Anterior cingulate cortex (tissue), 58 donors: Measurements from ENCODE around the gene KANSL3.
"Not testable (repeated sequence)": the region's sequence is repeated elsewhere in the genome, so short reads cannot be mapped to it uniquely, and the experiment has no call there.

Experiments used
- DNase-seq, 58 donors: peaks; one replicate each; lab custom pipeline; 2025; lab: John Stamatoyannopoulos, UW

Gene KANSL3

DNA sequence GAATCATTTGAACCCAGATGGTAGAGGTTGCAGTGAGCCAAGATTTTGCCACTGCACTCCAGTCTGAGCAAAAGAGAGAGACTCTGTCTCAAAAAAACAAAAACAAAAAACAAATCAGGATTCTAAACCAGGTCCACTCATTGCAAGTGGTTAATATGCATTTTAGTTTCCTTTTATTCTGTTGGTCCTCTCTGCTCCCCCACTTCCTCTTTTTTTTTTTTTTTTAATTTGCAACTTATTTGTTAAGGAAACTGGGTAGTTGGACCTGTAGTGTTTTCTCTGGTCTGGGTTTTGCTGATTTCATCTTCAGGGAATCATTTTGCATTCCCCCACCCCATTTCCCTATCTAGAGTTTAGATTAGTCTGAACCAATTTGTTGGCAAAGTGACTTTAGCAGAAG lies 18.4 kb upstream of the KANSL3 start:
- DNase-seq, result no peak

DNA sequence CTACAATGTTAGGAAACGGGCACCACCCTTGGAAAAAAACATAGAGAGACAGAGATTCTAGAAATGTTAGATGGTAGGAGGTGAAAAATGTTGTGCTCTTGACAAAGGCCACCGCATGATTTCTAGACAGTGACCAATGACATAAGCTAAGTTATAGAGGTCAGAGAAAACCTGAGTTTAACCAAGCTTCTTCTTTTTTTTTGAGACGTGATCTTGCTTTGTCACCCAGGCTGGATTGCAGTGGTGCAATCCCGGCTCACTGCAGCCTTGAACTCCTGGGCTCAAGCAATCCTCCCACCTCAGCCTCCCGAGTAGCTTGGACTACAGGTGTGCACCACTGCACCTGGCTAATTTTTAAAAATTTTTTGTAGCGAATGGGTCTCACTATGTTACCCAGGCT lies 17.4 kb upstream of the KANSL3 start:
- DNase-seq, result no peak

DNA sequence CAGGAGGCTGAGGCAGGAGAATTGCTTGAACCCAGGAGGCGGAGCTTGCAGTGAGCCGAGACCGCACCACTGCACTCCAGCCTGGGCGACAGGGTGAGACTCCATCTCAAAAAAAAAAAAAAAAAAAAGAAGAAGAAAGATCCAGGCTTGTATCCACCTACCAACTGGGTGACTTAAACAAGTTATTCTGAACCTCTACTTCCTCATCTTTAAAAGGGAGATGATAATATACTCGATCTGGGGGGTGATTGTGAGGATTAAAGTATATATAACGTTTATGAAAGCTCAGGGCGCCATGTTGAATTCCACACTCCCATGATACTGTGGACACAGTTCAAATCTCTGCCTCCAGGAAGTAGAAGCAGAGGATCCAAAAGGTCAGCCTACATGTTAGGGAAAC lies 16.7 kb upstream of the KANSL3 start:
- DNase-seq, result not testable (repeated sequence)

DNA sequence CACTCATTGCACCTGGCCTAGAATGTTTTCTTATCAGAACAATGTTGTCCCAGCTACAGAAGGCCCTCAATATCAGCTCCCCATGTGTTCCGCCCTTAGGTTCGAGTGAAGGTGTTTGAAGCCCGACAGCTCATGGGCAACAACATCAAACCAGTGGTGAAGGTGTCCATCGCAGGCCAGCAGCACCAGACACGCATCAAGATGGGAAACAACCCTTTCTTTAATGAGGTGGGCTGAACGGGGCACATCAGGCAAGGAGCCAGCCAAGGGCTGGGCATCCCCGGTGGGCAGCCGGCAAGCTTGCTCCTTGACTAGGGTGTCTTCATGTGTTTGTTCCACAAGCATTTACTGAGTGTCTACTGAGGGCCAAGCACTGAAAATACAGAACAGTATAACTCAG lies 13.7 kb upstream of the KANSL3 start:
- DNase-seq, result no peak

DNA sequence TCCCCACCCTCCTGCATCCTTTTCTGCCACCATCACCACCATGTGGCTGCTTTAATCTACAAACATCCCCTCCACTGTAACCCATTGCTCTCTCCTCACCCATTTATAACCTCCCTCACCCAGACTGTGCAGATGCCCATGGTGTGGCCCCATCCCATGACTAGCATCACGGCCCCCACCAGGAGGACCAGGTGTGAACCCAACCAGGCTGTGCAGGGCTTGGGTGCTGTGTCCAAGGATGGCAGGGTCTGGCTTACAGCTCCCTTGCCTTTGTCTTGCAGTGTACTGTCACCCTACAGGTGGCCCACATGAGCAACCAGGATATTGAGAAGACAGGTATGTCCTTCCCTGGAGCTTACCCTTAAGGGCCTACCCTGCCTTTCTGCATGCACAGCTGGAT lies 11.2 kb upstream of the KANSL3 start:
- DNase-seq, result no peak

DNA sequence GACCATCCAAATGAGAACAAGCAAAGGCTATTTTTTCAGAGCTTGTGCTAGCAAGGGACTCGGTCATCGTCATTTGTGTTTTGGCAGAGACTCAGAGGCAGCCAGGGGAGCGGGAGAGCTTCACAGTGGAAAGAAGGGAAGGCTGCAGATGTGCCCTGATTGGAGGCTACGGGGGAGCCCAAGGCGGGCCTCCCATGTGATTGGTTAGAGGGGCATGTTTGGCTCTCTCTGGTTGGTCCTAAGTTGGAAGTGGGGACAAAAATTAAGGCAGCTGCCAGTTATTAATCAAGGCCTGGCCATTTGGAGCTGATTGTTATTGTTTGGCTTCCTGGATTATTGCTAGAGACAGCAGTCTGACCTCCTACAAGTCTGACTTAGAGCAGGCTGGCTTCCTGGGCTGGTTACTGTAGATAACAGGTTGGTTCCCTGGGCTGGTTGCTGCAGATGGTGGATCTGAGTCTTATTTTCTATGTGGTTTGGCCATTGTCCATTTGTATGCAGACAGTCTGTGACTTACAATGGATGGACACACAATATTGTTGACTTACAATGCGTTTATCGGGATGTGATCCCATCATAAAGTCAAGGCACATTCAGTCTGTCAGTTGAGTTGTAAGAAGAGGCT lies 10.3 kb upstream of the KANSL3 start:
- no peak for DNase-seq

DNA sequence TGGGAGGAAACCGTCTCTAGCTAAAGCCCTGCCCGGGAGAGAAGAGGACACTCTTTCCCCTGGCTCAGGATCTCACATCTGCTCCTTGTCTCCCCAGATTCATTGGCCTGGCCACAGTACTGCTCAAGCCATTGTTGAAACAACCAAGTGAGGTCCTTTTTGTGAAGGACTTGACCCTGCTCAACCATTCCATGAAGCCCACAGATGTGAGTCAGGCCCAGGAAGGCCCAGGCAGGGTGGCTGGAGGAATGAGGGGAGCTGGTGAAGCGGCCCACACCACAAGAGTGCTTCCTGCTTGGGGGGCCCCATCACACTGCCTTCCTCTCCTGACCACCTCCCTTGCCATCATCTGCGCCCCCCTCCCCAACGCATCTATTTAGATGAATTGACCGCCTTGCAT lies 9.6 kb upstream of the KANSL3 start:
- DNase-seq, result no peak

DNA sequence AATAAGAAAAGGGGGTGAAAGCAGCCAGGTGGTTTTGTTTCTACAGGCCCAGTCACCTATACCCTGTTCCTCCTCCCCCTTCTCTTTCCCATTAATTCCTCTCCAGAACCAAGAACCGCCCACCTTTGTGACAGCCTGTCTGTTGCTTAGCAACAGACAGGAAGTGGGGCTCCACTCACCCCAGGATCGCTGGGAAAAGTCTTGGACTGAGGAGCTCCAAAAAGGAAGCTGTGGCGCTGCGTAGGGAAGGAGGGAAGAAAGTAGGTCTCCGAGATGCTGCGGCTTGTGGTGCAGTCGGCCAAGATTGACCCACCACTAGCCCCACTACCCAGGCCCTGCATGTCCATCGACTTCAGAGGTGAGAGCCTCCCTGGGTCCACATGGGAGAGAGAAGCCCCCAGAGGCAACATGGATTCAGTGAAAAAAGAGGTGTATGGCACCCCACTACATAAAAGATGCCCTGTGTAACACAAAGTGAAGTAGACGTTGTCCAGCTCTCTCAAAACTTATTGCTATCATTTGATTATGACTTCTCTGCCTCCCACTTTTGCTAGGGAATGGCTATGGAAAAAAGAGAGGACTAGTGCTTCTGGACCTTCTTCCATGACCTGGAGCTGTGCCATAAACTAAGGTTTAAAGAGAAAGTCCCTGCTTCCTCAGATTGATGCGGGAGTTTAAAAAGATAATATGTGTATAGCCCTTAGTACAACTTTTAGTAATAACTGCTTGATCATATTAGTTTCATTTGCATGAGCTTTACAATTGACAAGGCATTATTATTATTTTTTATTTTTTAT lies 4.7 kb upstream of the KANSL3 start, which contains the start of gene FER1L5:
Gene FER1L5, plus strand, starts transcription at position 201 of the 797 bp plus-strand sequence. Its CDS starts 73 bp downstream, at position 274.
- DNase-seq, result peak in 49 of 58 donors; percentile 6 to 82 (median 41)

DNA sequence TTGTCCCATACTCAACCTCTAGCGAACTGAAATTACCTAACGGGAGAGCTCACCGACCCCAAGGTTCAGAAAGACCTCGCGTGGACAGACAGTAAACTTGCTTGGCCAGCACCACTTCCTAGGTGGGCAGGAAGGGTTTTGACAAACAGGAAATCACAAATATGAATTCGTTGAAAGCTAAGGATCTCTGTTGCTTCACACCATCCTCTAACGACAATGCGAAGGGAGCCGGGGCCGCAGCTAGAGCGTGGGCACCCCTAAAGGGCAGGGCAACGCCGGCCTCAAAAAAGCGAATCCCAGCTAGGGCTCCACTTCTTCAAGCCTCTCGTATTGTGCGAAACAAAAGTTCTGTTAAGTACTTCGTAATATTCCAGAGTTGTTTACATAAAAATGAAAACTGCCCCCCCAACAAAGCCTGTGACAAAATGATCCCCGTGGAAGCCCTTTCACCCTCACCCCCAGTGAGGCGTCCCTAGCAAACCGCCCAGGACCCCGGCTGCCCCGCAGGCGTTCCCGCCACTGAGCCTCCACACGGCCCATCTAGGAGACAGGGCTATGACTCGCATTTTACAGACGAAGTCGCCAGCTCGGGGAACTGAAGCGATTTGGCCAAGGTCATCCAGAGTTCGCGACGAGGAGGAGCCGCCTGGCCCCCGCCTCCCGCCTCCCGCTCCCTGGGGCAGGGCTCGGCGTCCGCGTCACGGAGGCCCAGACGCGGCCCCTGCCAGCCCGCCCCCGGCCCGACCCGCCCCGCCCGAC lies 548 bp downstream of the KANSL3 start:
- DNase-seq, result peak in 48 of 58 donors; percentile 23 to 87 (median 72)

DNA sequence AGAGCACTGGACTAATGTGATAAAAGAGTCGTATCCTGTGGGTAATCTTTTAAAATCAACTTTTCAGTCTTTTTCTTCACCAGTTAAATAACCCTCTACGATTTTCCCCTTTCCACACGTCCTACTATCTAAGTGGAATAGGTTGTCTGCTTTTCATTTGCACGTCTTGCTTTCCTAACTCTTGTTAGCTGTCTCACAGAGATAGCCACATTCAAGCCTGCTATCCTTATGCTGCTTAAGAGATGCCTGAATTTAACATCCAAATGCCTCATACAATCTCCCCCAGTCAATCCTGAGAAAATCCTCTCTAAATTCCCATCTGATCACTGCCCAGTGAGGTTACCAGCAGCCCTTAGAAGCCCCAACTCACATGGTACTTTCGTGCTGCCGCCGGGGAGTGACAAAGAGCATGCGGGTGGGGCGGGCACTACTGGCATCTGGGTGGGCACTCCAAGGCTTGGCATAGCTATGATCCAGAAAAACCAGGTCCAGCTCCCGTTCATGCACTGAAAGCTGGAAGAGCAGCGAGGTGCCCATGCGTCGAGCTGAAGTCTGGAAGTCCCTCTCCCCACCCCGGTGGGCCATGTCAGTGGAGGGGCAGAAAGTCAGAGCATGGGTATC lies 1.5 kb downstream of the KANSL3 start:
- peak in 2 of 58 donors; percentile 2 to 16 for DNase-seq

DNA sequence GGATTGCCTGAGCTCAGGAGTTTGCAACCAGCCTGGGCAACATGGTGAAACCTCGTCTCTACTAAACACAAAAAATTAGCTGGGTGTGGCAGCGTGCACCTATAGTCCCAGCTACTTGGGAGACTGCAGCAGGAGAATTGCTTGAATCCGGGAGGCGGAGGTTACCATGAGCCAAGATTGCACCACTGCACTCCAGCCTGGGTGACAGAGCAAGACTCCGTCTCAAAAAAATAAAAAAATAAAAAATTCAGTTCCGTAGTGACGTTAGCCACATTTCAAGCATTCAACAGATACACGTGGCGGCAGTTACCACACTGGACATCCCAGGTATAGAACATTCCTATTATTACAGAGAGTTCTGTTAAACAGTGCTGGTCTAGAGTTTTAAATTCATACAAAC lies 4.5 kb downstream of the KANSL3 start:
- DNase-seq, result no peak

DNA sequence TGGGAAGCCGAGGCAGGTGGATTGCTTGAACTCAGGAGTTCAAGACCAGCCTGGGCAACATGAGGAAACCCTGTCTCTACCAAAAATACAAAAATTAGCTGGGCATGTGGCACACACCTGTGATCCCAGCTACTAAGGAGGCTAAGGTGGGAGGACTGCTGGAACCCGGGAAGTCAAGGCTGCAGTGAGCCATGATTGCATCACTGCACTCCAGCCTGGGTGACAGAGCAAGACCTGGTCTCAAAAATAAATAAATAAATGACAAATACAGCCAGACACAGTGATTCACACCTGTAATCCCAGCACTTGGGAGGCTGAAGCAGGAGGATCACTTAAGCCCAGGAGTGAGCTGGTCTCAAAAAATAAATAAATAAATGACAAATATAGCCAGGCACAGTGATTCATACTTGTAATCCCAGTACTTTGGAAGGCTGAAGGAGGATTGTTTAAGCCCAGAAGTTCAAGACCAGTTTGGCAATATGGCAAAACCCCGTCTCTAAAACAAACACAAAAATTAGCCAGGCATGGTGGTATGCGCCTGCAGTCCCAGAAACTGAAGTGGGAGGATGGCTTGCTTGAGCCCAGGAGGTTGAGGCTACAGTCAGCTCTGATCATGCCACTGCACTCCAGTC lies 6.2 kb downstream of the KANSL3 start:
- no peak for DNase-seq

DNA sequence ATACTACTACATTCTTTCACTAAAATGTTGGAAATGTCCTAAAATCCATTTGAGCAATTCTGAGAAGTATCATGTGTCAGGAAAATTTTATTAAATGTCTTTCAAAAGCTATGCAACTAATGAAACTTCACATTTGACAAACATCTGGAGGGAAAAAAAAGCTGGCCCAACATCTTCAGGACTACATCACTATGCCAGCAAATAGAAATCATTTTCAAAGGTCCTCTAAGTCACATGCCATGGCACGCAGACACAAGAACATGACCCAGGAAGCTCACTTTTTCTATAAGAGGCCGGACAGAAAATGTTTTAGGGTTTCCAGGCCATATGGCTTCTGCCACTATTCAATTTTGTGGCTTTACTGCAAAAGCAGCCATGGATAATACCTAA lies 11.6 kb downstream of the KANSL3 start:
- no peak for DNase-seq

DNA sequence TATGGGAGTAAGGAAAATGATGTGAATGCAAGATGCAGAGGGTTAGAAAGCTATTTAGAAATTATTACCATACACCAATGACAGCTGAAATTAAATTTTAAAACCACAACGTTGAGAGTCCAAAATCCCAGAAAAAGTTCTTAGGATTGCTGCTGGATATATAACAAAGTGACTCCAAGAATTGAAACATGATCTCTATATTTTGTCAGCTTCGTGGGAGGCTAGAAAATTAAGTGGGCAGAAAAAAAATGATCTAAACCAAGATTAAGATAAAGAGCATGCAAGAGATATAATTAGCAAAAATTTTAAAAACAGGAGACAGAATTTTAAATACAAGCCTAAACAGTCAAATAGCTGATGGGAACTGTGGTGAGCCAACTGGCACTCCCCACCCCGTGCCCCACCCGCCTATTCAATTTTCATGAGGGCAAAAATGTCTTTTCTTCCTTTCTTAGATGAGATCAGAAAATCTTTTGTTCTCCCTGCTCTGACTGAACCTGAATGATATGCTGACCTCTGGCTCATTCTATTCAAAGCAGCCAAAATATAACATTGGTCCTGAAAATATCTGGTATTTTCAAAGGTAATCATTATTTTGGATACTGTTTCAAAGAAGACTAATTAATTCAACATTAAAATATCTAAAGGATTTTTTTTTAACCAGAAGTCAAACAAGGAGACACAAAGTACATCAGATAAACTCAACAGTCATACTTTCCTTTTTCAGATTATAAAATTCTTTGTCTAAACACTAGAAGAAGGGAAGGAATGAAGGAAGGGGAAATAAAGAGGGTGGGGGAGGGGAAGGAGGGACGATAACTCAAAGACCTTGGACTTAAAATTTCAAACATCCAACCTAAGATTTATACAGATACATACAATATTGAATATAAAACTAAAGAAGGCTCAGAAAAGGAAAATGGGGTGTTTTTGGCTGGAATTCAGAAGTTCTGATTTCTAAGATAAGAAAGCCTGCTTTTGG lies 12.2 kb downstream of the KANSL3 start:
- DNase-seq, result no peak

DNA sequence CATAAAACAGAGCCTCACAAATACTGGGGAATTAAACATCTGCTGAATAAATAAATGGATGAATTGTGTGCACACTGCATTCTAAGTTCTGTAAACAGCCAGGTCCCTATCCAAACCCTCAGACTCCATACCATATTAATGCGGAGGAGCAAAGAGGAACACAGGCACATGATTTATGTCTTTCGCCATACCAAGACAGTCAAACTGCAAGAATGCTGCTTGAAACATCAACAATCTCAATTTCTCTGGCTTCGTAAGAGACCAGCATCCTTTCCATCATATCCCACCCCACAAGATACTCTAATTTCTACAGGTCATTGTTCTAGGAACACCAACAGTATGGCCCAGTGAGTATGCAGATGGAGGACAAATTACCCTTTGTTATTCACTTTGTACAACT lies 15.0 kb downstream of the KANSL3 start:
- DNase-seq, result no peak

DNA sequence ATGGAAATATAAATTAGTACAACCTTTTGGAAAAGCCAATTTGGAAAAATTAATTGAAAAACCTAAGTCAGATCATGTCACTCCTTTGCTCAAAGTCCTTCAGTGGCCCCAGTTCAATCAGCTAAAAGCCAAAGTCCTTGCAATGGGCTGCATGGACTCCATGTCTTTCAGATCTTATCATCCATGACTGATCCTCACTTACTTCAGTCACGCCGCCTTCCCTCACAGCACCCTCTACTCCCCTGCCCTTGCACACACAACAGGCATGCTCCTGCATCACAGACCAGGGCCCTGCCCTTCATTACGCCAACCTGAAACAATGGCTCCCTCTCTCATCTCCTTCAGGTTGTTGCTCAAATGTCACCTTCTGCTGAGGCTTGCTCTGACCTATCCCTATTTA lies 15.6 kb downstream of the KANSL3 start:
- no peak for DNase-seq

DNA sequence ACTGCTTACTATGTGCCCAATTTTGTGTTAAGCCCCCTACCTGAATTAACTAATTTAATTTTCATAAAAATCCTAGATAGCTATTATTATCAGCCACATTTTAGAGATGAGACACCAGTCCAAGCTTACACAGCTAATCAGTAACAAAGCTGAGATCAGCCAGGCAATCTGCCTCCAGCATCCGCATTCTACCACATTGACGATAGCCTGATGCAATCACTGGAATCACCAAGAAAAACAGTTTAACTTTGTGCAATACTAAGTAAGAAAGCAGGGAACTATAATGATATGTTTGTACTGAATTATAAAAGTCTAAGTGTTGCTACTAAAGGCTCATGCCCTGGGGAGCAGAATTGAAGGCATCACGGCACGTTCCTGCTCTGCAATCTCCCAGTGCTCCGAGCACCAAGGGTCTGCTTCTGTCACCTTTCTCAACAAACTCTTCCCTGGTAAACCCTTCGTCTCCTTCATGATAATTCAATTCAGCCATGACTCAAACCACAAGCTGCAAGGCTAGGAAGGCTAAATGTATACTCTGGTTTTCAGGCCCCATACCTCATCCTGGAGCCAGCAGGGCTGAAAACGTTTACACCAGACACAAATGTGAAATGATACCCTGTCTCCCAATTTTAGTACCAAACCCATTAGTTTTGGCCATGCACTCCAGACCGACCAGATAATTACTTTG lies 19.4 kb downstream of the KANSL3 start:
- DNase-seq, result no peak

DNA sequence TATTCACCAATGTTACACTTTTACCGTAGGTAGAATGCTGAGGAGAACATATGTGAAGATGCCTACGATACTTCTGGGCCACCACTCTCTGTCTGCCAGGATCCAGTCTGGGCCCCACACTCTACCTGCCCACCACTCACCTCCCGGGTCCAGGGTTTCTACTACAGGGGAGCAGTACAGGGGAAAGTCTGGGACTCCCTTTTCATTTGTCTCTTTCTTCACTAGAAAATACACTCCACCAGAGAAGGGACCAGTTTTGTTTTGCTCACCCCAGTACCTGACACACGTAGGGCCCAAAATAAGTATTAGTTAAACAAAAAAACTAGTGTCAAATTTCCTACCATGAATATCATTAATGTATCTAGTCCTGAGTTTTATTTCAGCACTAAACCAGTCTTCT lies 21.1 kb downstream of the KANSL3 start:
- DNase-seq, result no peak

DNA sequence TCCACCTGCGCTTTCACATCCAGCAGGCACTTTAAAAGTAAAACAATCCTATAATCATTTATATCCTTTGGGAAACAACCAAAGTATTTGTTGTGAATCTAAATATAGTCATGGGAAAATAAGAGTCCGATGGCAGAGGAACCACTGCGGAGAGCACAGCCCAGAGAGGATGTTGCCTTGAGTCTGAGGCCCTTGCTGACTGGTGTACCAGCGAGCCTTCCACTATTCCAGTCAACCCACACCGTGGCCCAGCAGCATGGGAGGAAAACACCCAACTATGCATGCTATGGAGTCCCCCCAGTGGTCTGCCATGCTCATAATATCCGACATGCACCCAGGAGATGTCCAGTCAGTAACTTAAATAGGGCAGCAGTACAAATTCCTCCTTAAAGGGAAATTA lies 21.6 kb downstream of the KANSL3 start:
- no peak for DNase-seq
